ENCODE data around the gene TMEM204. TPM values are rescaled to one million over a fixed set of nuclear protein-coding genes. Genes with fewer than 3 reads are reported as not detected.

TMEM204 gene
- polyA plus RNA-seq, 2 of the 4 experiments (the other 2 are of a cell fraction) = not detected

DNA sequence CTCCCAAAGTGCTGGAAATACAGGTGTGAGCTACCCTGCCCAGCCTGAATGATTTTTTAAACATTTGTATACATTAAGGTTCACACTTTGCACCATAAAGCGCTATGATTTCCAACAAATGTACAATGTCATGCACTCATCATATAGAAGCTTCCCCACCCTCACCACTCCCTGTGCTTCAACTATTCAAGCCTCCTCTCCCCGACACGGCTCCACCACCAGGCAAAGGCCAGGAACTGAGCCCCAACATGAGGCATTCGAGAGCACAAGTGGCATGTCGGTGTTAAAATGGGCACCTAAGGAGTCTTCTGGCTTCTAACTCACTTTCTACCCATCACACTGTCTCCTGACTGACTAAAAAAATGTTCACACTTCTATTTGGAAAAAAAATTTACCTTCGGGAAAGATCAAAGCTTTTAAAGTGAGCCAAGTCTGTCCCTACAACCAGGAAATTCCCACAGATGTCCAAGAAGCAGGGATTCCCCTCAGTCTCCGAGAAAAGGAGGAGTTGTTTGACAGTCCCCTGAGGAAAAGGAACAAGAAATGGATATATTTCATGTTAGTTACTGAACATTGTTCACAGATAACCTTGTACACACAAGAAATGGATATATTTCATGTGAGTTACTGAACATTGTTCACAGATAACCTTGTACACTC is 37.7 kb downstream of the TMEM204 start:
- WGBS (ENCODE audit: missing lambda C conversion rate) = 80% methylated on average over 7 of the region's 7 CpGs
- DNase-seq (ENCODE audit: low read depth in 1 of 2, low spot score in 1 of 2) (no peak), ATAC-seq (no peak), FAIRE-seq (no peak)
- Histone ChIP-seq H3K4me3 (no peak overlapping the region), H3K9me3 (no peaks in the 10 kb centered on the region), H3K27ac (no peak overlapping the region), H3K4me2 (no peak overlapping the region), H3K4me1 (no peaks in the 10 kb centered on the region)
- CTCF ChIA-PET = interaction anchor here (1.9 kb wide), 1 partner anchor 208 kb away, joined by 5 read pairs; no protein-coding TSS in a partner anchor
- TF ChIP-seq, protein P1, sequence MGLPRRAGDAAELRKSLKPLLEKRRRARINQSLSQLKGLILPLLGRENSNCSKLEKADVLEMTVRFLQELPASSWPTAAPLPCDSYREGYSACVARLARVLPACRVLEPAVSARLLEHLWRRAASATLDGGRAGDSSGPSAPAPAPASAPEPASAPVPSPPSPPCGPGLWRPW (IDR thresholded peaks at IDR 0.05) = no peak
- TF ChIP-seq CBX8 (IDR thresholded peaks at IDR 0.05) (no peak), KDM1A (IDR thresholded peaks at IDR 0.05; ENCODE audit: low read depth) (no peak), BHLHE40 (IDR thresholded peaks at IDR 0.05; ENCODE audit: low read depth, low read length) (no peak), FOSB (CRISPR knock-in tag; IDR thresholded peaks at IDR 0.05) (no peak), NR3C1 (IDR thresholded peaks at IDR 0.05) (no peak), SREBF2 (IDR thresholded peaks at IDR 0.05) (no peak), SMC3 (IDR thresholded peaks at IDR 0.05) (no peak), MYC (IDR thresholded peaks at IDR 0.05; ENCODE audit: borderline replicate concordance, low read length) (no peak), ESRRA (IDR thresholded peaks at IDR 0.05; ENCODE audit: borderline replicate concordance, low read length) (no peak)
- POLR2A ChIA-PET = no interaction called here

DNA sequence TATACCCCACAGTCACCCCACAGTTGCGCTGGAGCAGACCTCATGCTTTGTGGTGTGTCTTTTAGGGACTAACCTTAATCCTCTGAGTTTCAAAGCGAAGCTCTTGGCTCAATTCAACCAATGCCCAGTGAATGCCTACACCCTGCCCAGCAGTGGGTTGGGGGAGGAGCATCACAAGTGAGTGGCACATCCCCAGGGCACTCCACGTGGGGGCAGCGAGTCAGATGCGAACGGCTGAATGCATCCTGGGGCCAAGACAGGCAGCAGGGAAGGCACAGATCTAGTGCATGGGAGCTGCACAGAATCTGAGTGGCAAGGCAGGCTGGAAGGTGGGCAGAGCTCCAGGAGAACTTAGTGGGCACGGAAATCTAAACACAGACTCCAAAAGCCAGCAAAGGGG is 39.2 kb downstream of the TMEM204 start:
- CTCF ChIA-PET = interaction anchor here (0.5 to 1.1 kb wide), 2 partner anchors 88 to 191 kb away, joined by 3 read pairs; no protein-coding TSS in a partner anchor
- Histone ChIP-seq H3K27ac (no peak overlapping the region), H3K4me1 (no peaks in the 10 kb centered on the region), H3K4me2 (no peak overlapping the region), H3K4me3 (no peak overlapping the region), H3K9me3 (no peaks in the 10 kb centered on the region)
- FAIRE-seq (no peak), ATAC-seq (peak; percentile 52 to 60; a peak in 5 of 6 replicates), DNase-seq (ENCODE audit: low read depth in 1 of 2, low spot score in 1 of 2) (no peak)
- TF ChIP-seq NFE2L2 (conservative IDR thresholded peaks at IDR 0.05; ENCODE audit: low read length) = no peak
- no peak for TF ChIP-seq TFCP2L1 (CRISPR knock-in tag; IDR thresholded peaks at IDR 0.05)
- no peak for TF ChIP-seq PHF8 (IDR thresholded peaks at IDR 0.05; ENCODE audit: borderline replicate concordance, low read depth)
- TF ChIP-seq CHD2 (IDR thresholded peaks at IDR 0.05; ENCODE audit: low read length, partially characterized antibody) = no peak
- no peak for TF ChIP-seq MYC (IDR thresholded peaks at IDR 0.05; ENCODE audit: borderline replicate concordance, low read length)
- no peak for TF ChIP-seq MAZ (IDR thresholded peaks at IDR 0.05; ENCODE audit: borderline replicate concordance, low read depth, low read length)
- TF ChIP-seq, protein P2, sequence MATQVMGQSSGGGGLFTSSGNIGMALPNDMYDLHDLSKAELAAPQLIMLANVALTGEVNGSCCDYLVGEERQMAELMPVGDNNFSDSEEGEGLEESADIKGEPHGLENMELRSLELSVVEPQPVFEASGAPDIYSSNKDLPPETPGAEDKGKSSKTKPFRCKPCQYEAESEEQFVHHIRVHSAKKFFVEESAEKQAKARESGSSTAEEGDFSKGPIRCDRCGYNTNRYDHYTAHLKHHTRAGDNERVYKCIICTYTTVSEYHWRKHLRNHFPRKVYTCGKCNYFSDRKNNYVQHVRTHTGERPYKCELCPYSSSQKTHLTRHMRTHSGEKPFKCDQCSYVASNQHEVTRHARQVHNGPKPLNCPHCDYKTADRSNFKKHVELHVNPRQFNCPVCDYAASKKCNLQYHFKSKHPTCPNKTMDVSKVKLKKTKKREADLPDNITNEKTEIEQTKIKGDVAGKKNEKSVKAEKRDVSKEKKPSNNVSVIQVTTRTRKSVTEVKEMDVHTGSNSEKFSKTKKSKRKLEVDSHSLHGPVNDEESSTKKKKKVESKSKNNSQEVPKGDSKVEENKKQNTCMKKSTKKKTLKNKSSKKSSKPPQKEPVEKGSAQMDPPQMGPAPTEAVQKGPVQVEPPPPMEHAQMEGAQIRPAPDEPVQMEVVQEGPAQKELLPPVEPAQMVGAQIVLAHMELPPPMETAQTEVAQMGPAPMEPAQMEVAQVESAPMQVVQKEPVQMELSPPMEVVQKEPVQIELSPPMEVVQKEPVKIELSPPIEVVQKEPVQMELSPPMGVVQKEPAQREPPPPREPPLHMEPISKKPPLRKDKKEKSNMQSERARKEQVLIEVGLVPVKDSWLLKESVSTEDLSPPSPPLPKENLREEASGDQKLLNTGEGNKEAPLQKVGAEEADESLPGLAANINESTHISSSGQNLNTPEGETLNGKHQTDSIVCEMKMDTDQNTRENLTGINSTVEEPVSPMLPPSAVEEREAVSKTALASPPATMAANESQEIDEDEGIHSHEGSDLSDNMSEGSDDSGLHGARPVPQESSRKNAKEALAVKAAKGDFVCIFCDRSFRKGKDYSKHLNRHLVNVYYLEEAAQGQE (IDR thresholded peaks at IDR 0.05) = no peak
- no peak for TF ChIP-seq BHLHE40 (IDR thresholded peaks at IDR 0.05; ENCODE audit: low read depth, low read length)
- no peak for TF ChIP-seq SREBF2 (IDR thresholded peaks at IDR 0.05)
- no peak for TF ChIP-seq TP53 (CRISPR knock-in tag; IDR thresholded peaks at IDR 0.05)
- TF ChIP-seq JUN (IDR thresholded peaks at IDR 0.05) = no peak
- TF ChIP-seq, protein P3, sequence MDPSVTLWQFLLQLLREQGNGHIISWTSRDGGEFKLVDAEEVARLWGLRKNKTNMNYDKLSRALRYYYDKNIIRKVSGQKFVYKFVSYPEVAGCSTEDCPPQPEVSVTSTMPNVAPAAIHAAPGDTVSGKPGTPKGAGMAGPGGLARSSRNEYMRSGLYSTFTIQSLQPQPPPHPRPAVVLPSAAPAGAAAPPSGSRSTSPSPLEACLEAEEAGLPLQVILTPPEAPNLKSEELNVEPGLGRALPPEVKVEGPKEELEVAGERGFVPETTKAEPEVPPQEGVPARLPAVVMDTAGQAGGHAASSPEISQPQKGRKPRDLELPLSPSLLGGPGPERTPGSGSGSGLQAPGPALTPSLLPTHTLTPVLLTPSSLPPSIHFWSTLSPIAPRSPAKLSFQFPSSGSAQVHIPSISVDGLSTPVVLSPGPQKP (IDR thresholded peaks at IDR 0.05; ENCODE audit: low read depth, low read length) = no peak
- WGBS (ENCODE audit: missing lambda C conversion rate) = 75% methylated on average over 7 of the region's 7 CpGs
- POLR2A ChIA-PET = no interaction called here
